IMR-90 (cell line): ENCODE data around the gene PCBP4. TPM values are rescaled to one million over a fixed set of nuclear protein-coding genes. Genes with fewer than 3 reads are reported as not detected.

Experiments
- ATAC-seq: fragments of 200-7000 bp; cut with Tn5 transposase; 2 replicates; pipeline ENCODE4 v1.9.1; 2020; ENCODE audit warnings: low read depth, mild to moderate bottlenecking, moderate library complexity
- BruUV-seq: library from RNA; stranded (reverse); fragments of 400-500 nt; replicated peaks from 2 replicates; lab custom pipeline; 2021; lab: Mats Ljungman, UMichigan
- CTCF ChIA-PET: fragments of 300-600 bp; formaldehyde crosslinking; extraction: SDS; loops from one replicate; lab custom pipeline; 2021; ENCODE audit warnings: antibody characterized with exemption; lab: Yijun Ruan, JAX
- POLR2A ChIA-PET: fragments of 300-600 bp; sonication (Branson Sonifier 250); formaldehyde crosslinking; loops from one replicate; lab custom pipeline; 2022; ENCODE audit warnings: antibody characterized with exemption; ENCODE audit not compliant: unreplicated experiment; lab: Charles Lee
- DNase-seq: peaks from one replicate; pipeline ENCODE4 v3.0.0; 2013
- H2AFZ ChIP-seq: replicated peaks from 2 replicates; pipeline ENCODE3; 2013; ENCODE audit warnings: low read length, mild to moderate bottlenecking; ENCODE audit not compliant: poor library complexity
- H2AK5ac ChIP-seq: 2 replicates; pipeline ENCODE4 v1.6.1; 2013; ENCODE audit warnings: low read depth, low read length, inconsistent platforms
- H2AK9ac ChIP-seq: replicated peaks from 2 replicates; pipeline ENCODE3; 2013; ENCODE audit warnings: mild to moderate bottlenecking, low read depth, low read length, moderate library complexity; ENCODE audit not compliant: poor library complexity
- H2BK120ac ChIP-seq: 2 replicates; pipeline ENCODE4 v1.6.1; 2013; ENCODE audit warnings: low read depth, low read length, inconsistent platforms
- H2BK15ac ChIP-seq: 3 replicates; pipeline ENCODE4 v1.6.1; 2013; ENCODE audit warnings: low read depth, low read length, inconsistent platforms
- H2BK20ac ChIP-seq: 2 replicates; pipeline ENCODE4 v1.6.1; 2013; ENCODE audit warnings: low read depth, mild to moderate bottlenecking, inconsistent platforms, low read length, moderate library complexity
- H2BK5ac ChIP-seq: 2 replicates; pipeline ENCODE4 v1.6.1; 2013; ENCODE audit warnings: mild to moderate bottlenecking, low read depth, low read length, inconsistent platforms; ENCODE audit not compliant: poor library complexity, severe bottlenecking
- H3K14ac ChIP-seq: replicated peaks from 2 replicates; pipeline ENCODE4 v1.6.1; 2013; ENCODE audit warnings: low read depth, low read length, inconsistent platforms
- H3K18ac ChIP-seq: 2 replicates; pipeline ENCODE4 v1.6.1; 2013; ENCODE audit warnings: low read depth, low read length, control low read depth
- H3K23ac ChIP-seq: 2 replicates; pipeline ENCODE4 v1.6.1; 2013; ENCODE audit warnings: low read depth, low read length, inconsistent platforms
- H3K27ac ChIP-seq: 2 replicates; pipeline ENCODE4 v1.5.1; 2013; ENCODE audit warnings: mild to moderate bottlenecking, control low read depth, low read length; ENCODE audit not compliant: insufficient read depth
- H3K27me3 ChIP-seq: 2 replicates; pipeline ENCODE4 v1.6.1; 2013; ENCODE audit warnings: low read length; ENCODE audit not compliant: control insufficient read depth, insufficient read depth
- H3K36me3 ChIP-seq: 2 replicates; pipeline ENCODE4 v1.6.1; 2013; ENCODE audit warnings: low read length, mixed read lengths; ENCODE audit not compliant: control insufficient read depth, insufficient read depth
- H3K4ac ChIP-seq: 2 replicates; pipeline ENCODE4 v1.6.1; 2013; ENCODE audit warnings: low read depth, low read length, inconsistent platforms
- H3K4me1 ChIP-seq: 2 replicates; pipeline ENCODE4 v1.6.1; 2013; ENCODE audit warnings: low read length, mixed read lengths; ENCODE audit not compliant: control insufficient read depth, insufficient read depth
- H3K4me2 ChIP-seq: 2 replicates; pipeline ENCODE4 v1.6.1; 2013; ENCODE audit warnings: low read depth, mild to moderate bottlenecking, control low read depth, low read length, moderate library complexity
- H3K4me3 ChIP-seq: 2 replicates; pipeline ENCODE4 v1.5.1; 2013; ENCODE audit warnings: low read depth, mild to moderate bottlenecking, control low read depth, low read length, moderate library complexity; ENCODE audit not compliant: insufficient read depth
- H3K56ac ChIP-seq: 2 replicates; pipeline ENCODE4 v1.6.1; 2013; ENCODE audit warnings: low read length, inconsistent platforms; ENCODE audit not compliant: insufficient read depth; ENCODE audit errors: extremely low read depth
- H3K79me1 ChIP-seq, 2 experiments: 2 replicates each; pipeline ENCODE4 v1.6.1; 2013; ENCODE audit warnings: low read length in 2 of 2, inconsistent platforms in 1 of 2, low read depth in 1 of 2
- H3K9ac ChIP-seq: 2 replicates; pipeline ENCODE4 v1.6.1; 2013; ENCODE audit warnings: low read depth, low read length, control low read depth
- H3K9me1 ChIP-seq: 2 replicates; pipeline ENCODE4 v1.6.1; 2013; ENCODE audit warnings: low read length, inconsistent platforms; ENCODE audit not compliant: insufficient read depth
- H3K9me3 ChIP-seq: 2 replicates; pipeline ENCODE4 v1.6.1; 2013; ENCODE audit warnings: low read length; ENCODE audit not compliant: control insufficient read depth, insufficient read depth
- H4K20me1 ChIP-seq: 2 replicates; pipeline ENCODE4 v1.6.1; 2013; ENCODE audit warnings: low read length, inconsistent platforms; ENCODE audit not compliant: insufficient read depth
- H4K5ac ChIP-seq: 2 replicates; pipeline ENCODE4 v1.6.1; 2013; ENCODE audit warnings: mild to moderate bottlenecking, low read depth, low read length, control low read depth
- H4K8ac ChIP-seq, 2 experiments: 2 replicates each; pipeline ENCODE4 v1.6.1; 2013; ENCODE audit warnings: low read depth in 2 of 2, low read length in 2 of 2, control low read depth in 1 of 2, inconsistent platforms in 1 of 2
- H4K91ac ChIP-seq: 2 replicates; pipeline ENCODE4 v1.6.1; 2013; ENCODE audit warnings: low read depth, low read length, inconsistent platforms; ENCODE audit not compliant: insufficient read depth
- BHLHE40 ChIP-seq: fragments of 150-350 bp; IDR thresholded peaks from 2 replicates; pipeline ENCODE4 v1.6.1; 2016; ENCODE audit warnings: mild to moderate bottlenecking, low read depth, low read length
- CEBPB ChIP-seq: IDR thresholded peaks from 2 replicates; pipeline ENCODE4 v1.6.1; 2012; ENCODE audit warnings: low read depth, low read length, improper control_type of control experiment
- CHD1 ChIP-seq: IDR thresholded peaks from 2 replicates; pipeline ENCODE4 v1.6.1; 2012; ENCODE audit warnings: low read depth, low read length, improper control_type of control experiment
- CTCF ChIP-seq: conservative IDR thresholded peaks from 2 replicates; pipeline ENCODE4 v1.5.1; 2012; ENCODE audit warnings: mild to moderate bottlenecking, low read depth, low read length, improper control_type of control experiment
- FOS ChIP-seq: fragments of 150-350 bp; IDR thresholded peaks from 2 replicates; pipeline ENCODE4 v1.6.1; 2016; ENCODE audit warnings: low read depth, low read length
- MAFK ChIP-seq: IDR thresholded peaks from 2 replicates; pipeline ENCODE4 v1.6.1; 2012; ENCODE audit warnings: low read depth, low read length, improper control_type of control experiment
- MXI1 ChIP-seq: IDR thresholded peaks from 2 replicates; pipeline ENCODE4 v1.6.1; 2012; ENCODE audit warnings: low read depth, mild to moderate bottlenecking, low read length, moderate library complexity, borderline replicate concordance
- NFE2L2 ChIP-seq: fragments of 150-350 bp; IDR thresholded peaks from 2 replicates; pipeline ENCODE4 v1.6.1; 2016; ENCODE audit warnings: low read depth, mild to moderate bottlenecking, low read length
- POLR2A ChIP-seq: IDR thresholded peaks from 2 replicates; pipeline ENCODE4 v1.6.1; 2012; ENCODE audit warnings: mild to moderate bottlenecking, low read depth, low read length
- RAD21 ChIP-seq: IDR thresholded peaks from 2 replicates; pipeline ENCODE4 v1.6.1; 2012; ENCODE audit warnings: low read length, improper control_type of control experiment
- RCOR1 ChIP-seq: IDR thresholded peaks from 2 replicates; pipeline ENCODE4 v1.6.1; 2012; ENCODE audit warnings: mild to moderate bottlenecking, low read length, improper control_type of control experiment; ENCODE audit not compliant: insufficient replicate concordance
- RFX5 ChIP-seq: IDR thresholded peaks from 2 replicates; pipeline ENCODE4 v1.8.0; 2012; ENCODE audit warnings: low read depth, mild to moderate bottlenecking, low read length, moderate library complexity
- SMC3 ChIP-seq: fragments of 150-350 bp; IDR thresholded peaks from 2 replicates; pipeline ENCODE4 v1.6.1; 2016; ENCODE audit warnings: low read depth, mild to moderate bottlenecking, antibody characterized with exemption, low read length, moderate library complexity
- WGBS, 2 experiments: methylation state at CpG; one replicate each; pipeline versions ENCODE4 v1.1.5 to v1.1.7; 2013; ENCODE audit warnings: missing lambda C conversion rate in 2 of 2; ENCODE audit not compliant: insufficient read length in 1 of 2; ENCODE audit errors: extremely low coverage in 2 of 2; 5-methylcytosine and 5-hydroxymethylcytosine counted together
- dilution Hi-C: fragments of 300-500 bp; cut with HindIII; formaldehyde crosslinking; loops from one replicate; pipeline ENCODE4 v1.14.3; 2018; ENCODE audit warnings: low sequenced_read_pairs; ENCODE audit not compliant: unreplicated experiment
- in situ Hi-C: fragments of 300-500 bp; cut with MboI; formaldehyde crosslinking; loops from 3 replicates; pipeline ENCODE4 v1.14.3; 2019; ENCODE audit warnings: low sequenced_read_pairs, inconsistent platforms, mixed read lengths
- intact Hi-C: fragments of 100-400 bp; cut with micrococcal nuclease; formaldehyde crosslinking; loops from 2 replicates; pipeline ENCODE4 v1.10.0; 2022
- polyA plus RNA-seq, 3 experiments: library from polyadenylated mRNA; depleted of rRNA; stranded (reverse); fragments of >200 nt; gene quantifications; 2 replicates each; pipeline ENCODE4 v1.2.3, GENCODE V29; 2012; ENCODE audit warnings: low replicate concordance in 1 of 3
- total RNA-seq: library from RNA; depleted of rRNA; stranded (reverse); fragments of >200 nt; gene quantifications from 2 replicates; pipeline ENCODE4 v1.2.3, GENCODE V29; 2012
- TF ChIP-seq, protein P1 (sequence below): fragments of 150-350 bp; IDR thresholded peaks from 2 replicates; pipeline ENCODE4 v1.6.1; 2017; ENCODE audit warnings: mild to moderate bottlenecking, antibody characterized with exemption, low read length, low read depth
- TF ChIP-seq, protein P2 (sequence below): fragments of 150-350 bp; IDR thresholded peaks from 2 replicates; pipeline ENCODE4 v1.6.1; 2016; ENCODE audit warnings: low read depth, mild to moderate bottlenecking, low read length, moderate library complexity, borderline replicate concordance

The PCBP4 gene
- total and polyA plus RNA-seq, 2 of the 4 experiments (the other 2 are of a cell fraction): 70.8 to 110 TPM

DNA sequence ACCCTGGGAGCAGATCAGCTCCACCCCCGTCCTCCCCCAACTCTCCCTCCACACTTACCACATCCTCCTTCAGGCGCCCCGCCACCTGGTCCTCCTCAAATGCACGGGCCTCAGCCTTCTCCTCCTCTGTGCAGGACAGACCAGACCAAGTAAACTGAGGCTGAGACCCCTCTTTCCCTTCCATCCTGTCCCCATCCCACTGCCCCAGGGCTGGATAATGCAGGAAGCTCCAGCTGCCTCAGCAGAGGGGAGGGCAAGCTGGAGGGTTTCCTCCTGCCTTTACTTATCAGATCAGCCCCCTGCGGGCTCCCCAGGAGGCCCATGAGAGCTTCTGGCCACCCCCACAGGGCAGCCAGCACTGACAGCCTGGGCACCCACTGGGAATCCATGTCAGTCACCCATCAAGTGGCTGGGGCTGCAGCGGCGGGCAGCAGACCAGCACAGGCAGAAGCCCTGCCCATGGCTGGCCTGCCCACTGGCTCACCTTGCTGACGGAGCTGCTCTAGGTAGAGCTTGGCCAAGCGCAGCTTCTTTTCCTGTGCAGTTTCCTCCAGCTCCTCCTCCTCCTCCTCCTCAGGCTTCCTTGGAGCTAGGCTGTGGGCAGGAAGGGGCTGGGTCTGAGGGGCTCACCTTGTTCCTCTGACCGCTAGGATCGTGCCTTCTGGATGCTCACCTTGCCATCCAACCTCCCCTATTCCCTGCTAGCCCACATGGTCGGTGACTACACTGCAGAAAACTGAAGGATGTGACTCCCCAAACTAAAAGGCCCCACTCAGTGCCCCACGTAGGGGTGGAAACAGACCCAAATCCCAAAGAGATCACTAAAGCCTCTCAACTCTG, 29.4 kb downstream of the PCBP4 start:
- Histone ChIP-seq H3K9ac (no peak overlapping the region), H3K27ac (no peak overlapping the region), H2BK120ac (no peak overlapping the region), H3K4ac (no peak overlapping the region), H3K56ac (no peak overlapping the region), H3K4me1 (peaks cover 9% of the 10 kb centered on the region), H2BK20ac (no peak overlapping the region), H2AFZ (no peak overlapping the region), H2BK15ac (no peak overlapping the region), H4K8ac (no peak overlapping the region), H2AK5ac (no peak overlapping the region), H4K5ac (no peak overlapping the region), H3K23ac (no peak overlapping the region), H3K27me3 (no peaks in the 10 kb centered on the region), H3K18ac (no peak overlapping the region), H4K20me1 (peaks cover 9% of the 10 kb centered on the region), H2BK5ac (no peak overlapping the region), H2AK9ac (peak overlapping the region; percentile 24), H3K14ac (no peak overlapping the region), H3K79me1 (peaks cover 17 to 33% of the 10 kb centered on the region in 2 experiments; a peak in 3 of 4 replicates), H3K9me1 (peaks cover 4% of the 10 kb centered on the region), H3K4me2 (no peak overlapping the region), H3K36me3 (peaks cover 49% of the 10 kb centered on the region), H3K4me3 (no peak overlapping the region), H3K9me3 (no peaks in the 10 kb centered on the region), H4K91ac (no peak overlapping the region)
- DNase-seq (no peak), ATAC-seq (no peak)
- dilution Hi-C loops (no loop called here), intact Hi-C loops (no loop called here), in situ Hi-C loops (loop anchor here (25.0 kb wide), 1 partner anchor 551 kb away; the partner anchor contains the start of genes MANF and RBM15B)
- WGBS, 2 experiments: 100% methylated on average over 2 of the region's 13 CpGs; no CpG with 5 or more reads in 1 of the 2 experiments
- ChIA-PET CTCF (no interaction called here), POLR2A (no interaction called here)
- BruUV-seq: no TSS peak
- TF ChIP-seq SMC3: no peak
- TF ChIP-seq POLR2A: no peak
- TF ChIP-seq, protein P1, sequence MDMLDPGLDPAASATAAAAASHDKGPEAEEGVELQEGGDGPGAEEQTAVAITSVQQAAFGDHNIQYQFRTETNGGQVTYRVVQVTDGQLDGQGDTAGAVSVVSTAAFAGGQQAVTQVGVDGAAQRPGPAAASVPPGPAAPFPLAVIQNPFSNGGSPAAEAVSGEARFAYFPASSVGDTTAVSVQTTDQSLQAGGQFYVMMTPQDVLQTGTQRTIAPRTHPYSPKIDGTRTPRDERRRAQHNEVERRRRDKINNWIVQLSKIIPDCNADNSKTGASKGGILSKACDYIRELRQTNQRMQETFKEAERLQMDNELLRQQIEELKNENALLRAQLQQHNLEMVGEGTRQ: no peak
- TF ChIP-seq, protein P2, sequence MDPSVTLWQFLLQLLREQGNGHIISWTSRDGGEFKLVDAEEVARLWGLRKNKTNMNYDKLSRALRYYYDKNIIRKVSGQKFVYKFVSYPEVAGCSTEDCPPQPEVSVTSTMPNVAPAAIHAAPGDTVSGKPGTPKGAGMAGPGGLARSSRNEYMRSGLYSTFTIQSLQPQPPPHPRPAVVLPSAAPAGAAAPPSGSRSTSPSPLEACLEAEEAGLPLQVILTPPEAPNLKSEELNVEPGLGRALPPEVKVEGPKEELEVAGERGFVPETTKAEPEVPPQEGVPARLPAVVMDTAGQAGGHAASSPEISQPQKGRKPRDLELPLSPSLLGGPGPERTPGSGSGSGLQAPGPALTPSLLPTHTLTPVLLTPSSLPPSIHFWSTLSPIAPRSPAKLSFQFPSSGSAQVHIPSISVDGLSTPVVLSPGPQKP: no peak
- TF ChIP-seq NFE2L2: no peak
- no peak for TF ChIP-seq BHLHE40
- no peak for TF ChIP-seq CEBPB
- no peak for TF ChIP-seq FOS
- no peak for TF ChIP-seq MAFK
- no peak for TF ChIP-seq MXI1
- TF ChIP-seq CHD1: no peak
- no peak for TF ChIP-seq RCOR1
- TF ChIP-seq RFX5: no peak
- TF ChIP-seq CTCF: no peak
- TF ChIP-seq RAD21: no peak
